PFSK-1 (cell line): ENCODE data around the gene CNN3.

ENCODE experiments used
- POLR2AphosphoS5 ChIP-seq: IDR thresholded peaks from 2 replicates; pipeline ENCODE4 v1.6.1; 2012; ENCODE audit warnings: low read depth, mild to moderate bottlenecking, control low read depth, low read length, moderate library complexity
- SIN3A ChIP-seq: IDR thresholded peaks from 2 replicates; pipeline ENCODE4 v1.6.1; 2012; ENCODE audit warnings: mild to moderate bottlenecking, low read length, moderate library complexity, borderline replicate concordance; ENCODE audit not compliant: insufficient read depth
- TF ChIP-seq, protein P1 (sequence below), 2 experiments: IDR thresholded peaks; 2 replicates each; pipeline versions ENCODE4 v1.6.1 to v1.8.0; 2011 to 2012; ENCODE audit warnings: low read depth in 2 of 2, low read length in 2 of 2, control low read depth in 1 of 2, inconsistent platforms in 1 of 2, mild to moderate bottlenecking in 1 of 2, moderate library complexity in 1 of 2; ENCODE audit not compliant: insufficient read depth in 1 of 2

DNA sequence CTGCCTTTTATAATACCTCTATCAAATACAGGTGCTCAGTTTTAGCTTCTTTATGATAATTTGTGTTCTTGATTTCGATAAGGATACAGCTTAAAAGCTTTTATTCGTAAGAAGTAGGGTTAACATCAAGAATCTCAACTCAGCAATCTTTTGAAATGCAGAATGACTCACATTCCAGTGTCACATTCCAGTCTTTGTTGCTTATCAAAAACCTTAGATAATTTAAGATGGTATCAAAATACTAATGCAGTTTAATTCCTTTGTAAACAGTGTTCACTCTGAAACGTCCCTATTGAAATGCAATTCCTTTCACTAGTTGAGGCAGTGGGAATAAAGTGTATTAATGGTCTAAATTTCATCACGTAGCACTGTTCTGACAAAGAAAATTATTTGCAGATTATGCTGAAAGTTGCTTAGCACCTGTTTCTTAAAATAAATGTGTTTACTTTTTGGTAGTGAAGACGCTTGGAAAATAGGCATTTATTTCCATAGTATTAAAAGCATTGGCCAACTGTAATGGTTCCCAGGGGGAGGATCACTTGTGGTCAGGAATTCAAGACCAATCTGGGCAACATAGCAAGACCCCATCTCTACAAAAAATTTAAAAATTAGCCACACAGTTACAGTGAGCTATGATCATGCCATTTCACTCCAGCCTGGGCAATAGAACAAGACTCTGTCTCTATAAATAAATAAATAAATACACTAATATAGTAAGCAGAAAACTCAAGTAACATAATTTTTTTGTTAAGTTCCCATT, 10.1 kb upstream of the CNN3 start:
- no peak for TF ChIP-seq SIN3A
- TF ChIP-seq POLR2AphosphoS5 = no peak
- TF ChIP-seq, protein P1, sequence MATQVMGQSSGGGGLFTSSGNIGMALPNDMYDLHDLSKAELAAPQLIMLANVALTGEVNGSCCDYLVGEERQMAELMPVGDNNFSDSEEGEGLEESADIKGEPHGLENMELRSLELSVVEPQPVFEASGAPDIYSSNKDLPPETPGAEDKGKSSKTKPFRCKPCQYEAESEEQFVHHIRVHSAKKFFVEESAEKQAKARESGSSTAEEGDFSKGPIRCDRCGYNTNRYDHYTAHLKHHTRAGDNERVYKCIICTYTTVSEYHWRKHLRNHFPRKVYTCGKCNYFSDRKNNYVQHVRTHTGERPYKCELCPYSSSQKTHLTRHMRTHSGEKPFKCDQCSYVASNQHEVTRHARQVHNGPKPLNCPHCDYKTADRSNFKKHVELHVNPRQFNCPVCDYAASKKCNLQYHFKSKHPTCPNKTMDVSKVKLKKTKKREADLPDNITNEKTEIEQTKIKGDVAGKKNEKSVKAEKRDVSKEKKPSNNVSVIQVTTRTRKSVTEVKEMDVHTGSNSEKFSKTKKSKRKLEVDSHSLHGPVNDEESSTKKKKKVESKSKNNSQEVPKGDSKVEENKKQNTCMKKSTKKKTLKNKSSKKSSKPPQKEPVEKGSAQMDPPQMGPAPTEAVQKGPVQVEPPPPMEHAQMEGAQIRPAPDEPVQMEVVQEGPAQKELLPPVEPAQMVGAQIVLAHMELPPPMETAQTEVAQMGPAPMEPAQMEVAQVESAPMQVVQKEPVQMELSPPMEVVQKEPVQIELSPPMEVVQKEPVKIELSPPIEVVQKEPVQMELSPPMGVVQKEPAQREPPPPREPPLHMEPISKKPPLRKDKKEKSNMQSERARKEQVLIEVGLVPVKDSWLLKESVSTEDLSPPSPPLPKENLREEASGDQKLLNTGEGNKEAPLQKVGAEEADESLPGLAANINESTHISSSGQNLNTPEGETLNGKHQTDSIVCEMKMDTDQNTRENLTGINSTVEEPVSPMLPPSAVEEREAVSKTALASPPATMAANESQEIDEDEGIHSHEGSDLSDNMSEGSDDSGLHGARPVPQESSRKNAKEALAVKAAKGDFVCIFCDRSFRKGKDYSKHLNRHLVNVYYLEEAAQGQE (IDR thresholded peaks at IDR 0.05; ENCODE audit: insufficient read depth in 1 of 2, low read depth in 2 of 2, low read length in 2 of 2) = no peak
